GM18868 (cell line): ENCODE results near the gene FTO.
"Not testable (repeated sequence)": the region's sequence is repeated elsewhere in the genome, so short reads cannot be mapped to it uniquely, and the experiment has no call there.

ENCODE experiments used
- ATAC-seq: cut with Tn5 transposase; IDR thresholded peaks from one replicate; pipeline ENCODE4 v1.9.1; 2021; ENCODE audit warnings: mild to moderate bottlenecking, moderate library complexity; ENCODE audit not compliant: unreplicated experiment

FTO gene

DNA sequence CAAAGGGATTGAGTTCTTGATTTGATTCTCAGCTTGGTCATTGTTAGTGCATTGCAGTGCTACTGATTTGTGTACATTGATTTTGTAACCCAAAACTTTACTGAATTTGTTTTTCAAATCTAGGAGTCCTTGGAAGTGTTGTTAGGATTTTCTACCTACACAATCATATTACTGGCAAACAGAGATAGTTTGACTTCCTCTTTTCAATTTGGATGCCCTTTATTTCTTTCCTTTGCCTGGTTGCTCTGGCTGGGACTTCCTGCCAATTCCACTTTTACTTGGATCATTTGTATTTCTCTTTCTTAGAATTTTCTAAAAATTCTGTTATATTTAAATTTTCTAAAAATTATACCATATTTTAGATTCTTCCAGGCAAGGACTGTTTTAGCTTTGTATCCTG lies 151.1 kb downstream of the FTO start:
- ATAC-seq: no peak

DNA sequence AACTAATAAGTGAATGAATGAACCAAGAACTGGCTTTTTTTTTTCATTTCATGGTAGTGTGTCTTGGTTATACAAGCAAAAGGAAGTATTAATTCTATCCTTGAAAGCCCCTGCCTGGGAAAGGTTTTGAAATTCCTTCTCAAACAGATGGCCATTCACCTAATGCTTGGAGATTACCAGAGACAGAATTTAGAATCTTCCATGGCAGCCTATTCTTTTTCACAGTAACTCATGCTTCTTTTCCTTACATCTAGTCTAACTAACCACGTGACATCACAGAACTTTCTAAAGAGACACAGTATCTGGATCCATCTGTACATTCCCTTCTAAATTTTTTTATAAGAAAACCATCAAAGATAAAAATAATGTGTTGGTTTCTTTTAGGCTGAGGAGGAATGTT lies 151.6 kb downstream of the FTO start:
- ATAC-seq: no peak

DNA sequence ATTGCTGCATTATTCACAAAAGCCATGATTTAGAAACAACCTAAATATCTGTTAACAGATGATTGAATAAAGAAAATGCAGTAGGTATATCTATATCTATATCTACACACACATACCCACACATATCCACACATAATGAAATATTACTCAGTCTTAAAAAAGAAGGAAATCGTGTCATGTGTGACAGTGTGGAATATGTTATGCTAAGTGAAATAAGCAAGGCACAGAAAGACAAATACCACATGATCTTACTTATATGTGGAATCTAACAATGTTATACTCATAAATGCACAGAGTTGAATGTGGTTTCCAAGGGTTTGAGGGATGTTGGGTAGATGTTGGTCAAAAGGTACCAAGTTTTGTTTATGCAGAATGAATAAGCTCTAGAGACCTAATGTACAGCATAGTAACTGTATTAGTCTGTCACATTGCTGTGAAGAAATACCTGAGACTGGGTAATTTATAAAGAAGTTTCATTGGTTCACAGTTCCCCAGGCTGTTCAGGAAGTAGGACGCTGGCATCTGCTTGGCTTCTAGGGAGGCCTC lies 156.1 kb downstream of the FTO start:
- ATAC-seq: no peak

GRCh38 chr16:53863861-53864260 lies 159.9 kb downstream of the FTO start:
- no peak for ATAC-seq

DNA sequence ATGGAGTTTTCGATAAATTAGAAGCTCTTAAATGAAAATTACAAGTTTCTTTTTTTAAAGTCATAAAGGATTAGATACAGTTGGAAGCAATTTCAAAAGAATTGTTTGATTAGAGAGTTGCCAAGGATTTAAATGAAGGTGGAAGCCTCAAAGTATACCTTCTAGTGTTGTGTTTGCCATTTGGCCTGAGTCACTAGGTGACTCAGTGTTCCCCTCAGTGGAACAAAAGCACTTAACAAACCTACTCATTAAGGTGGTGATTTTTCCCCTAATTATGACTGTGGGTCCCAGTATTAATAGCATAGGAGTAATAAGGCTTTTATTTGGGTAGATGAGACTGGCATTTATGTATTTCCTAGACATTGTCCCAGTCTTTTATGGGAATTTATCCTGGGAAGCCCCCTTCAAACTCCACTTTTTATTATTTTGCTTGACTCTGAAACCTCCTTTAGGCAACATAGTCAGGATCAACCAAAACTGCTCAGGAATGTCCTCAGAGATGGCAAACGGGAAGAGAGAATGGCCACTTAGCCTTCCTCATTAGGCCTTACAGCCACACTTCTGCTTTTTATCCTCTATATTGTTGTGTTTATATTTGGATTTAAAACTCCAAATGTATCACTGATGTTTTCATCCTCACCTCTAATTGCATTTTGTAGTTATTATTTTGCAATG lies 161.0 kb downstream of the FTO start:
- ATAC-seq: no peak

DNA sequence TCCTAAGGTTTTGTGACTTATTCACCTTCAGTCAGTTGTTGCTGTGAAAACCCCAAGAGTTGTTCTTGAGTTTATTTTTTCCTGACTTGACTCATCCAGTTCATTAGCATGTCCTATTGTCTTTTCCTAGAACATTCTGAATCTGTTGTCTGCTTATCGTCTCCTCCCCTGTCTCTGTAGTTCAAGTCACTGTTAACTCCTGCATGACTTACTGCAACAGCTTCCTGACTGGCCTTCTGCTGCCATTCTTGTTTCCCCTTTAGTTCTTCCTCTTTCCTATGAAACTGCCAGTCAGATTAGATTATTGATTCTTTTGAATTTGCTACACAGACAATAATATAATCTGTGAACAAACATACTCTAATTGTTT lies 161.5 kb downstream of the FTO start:
- peak; percentile 81 for ATAC-seq

GRCh38 chr16:53866520-53866919 lies 162.6 kb downstream of the FTO start:
- no peak for ATAC-seq

DNA sequence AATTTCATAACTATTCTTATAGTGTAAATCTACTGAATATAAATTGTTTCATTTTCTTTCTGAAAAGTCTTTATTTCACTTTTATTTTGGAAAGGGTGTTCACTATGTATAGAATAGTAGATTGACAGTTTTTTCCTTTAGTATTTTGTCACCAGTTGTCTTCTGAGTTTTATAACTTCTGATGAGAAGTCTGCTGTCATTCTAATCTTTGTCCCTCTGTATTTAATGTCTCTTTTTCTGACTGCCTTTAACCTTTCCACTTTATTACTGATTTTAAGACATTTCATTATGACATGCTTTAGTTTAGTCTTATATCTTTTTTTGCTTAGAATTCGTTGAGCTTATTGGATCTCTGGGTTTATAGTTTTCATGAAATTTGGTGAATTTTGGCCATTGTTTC lies 166.9 kb downstream of the FTO start:
- ATAC-seq: no peak

- no peak for ATAC-seq
Measured at GRCh38 chr16:53872248-53873221, 168.6 kb downstream of the FTO start.

- ATAC-seq: no peak
Measured at GRCh38 chr16:53876811-53877210, 172.9 kb downstream of the FTO start.

DNA sequence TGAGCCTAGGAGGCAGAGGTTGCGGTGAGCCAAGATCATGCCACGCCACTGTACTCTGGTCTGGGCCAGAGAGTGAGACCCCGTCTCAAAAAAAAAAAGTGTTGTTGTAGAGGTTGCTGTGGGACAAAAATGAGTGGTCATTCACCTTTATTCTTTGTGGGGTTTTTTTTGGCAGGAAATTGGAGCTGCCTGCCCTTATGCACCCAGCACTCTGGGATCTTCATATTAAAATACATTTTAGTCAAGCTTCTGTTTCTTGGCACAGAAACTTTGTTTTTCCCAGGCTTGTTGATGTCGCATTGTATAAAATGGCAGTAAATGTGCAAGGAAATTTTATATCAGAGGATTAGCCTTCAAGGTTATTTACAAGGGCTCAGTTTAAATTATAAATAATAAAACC lies 174.3 kb downstream of the FTO start:
- no peak for ATAC-seq

GRCh38 chr16:53881371-53881770 lies 177.4 kb downstream of the FTO start:
- no peak for ATAC-seq

GRCh38 chr16:53882310-53882709 lies 178.4 kb downstream of the FTO start:
- ATAC-seq: no peak

DNA sequence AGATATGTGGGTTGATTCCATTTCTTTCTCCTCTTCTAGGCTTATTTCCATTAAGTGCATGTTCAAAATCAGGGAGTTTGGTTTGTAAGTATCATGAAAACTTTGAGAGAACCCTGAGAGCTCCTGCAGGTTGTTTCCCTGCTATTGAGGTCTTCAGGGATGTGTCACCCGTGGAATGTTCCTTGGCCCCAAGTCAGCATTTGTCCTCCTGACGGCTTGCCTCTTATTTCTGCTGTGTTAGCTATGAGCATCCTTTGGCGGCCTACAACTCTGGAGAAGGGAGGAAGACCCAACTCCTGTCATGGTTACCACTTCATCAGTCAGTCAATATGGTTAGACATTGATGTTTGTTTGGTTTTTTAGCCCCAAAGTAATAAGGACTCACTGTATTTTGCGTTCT lies 180.8 kb downstream of the FTO start:
- ATAC-seq: no peak

GRCh38 chr16:53886482-53887378 lies 182.8 kb downstream of the FTO start:
- no peak for ATAC-seq

DNA sequence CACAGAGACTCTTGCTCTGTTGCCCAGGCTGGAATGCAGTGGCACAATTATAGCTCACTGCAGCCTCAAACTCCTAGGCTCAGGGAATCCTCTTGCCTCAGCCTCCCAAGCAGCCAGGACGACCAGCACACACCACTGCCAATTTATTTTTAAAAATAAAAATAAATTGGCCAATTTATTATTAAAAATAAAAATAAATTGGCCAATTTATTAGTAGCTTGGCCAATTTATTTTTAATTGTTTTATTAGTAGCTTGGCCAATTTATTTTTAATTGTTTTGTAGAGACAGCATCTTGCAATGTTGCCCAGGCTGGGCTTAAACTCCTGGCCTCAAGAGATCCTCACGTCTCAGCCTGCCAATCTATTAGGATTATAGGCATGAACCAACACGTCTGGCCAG lies 184.3 kb downstream of the FTO start:
- ATAC-seq: no peak

DNA sequence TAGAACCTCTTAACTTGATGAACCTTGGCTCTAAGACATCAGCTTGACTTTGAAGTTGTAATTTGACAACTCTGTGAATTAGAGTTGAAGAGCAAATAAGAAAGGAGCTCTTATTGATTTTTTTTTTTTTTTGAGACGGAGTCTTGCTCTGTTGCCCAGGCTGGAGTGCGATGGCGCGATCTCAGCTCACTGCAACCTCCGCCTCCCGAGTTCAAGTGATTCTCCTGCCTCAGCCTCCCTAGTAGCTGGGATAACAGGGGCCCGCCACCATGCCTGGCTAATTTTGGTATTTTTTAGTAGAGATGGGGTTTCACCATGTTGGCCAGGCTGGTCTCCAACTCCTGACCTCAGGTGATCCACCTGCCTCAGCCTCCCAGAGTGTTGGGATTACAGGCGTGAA lies 186.9 kb downstream of the FTO start:
- not testable (repeated sequence) for ATAC-seq

DNA sequence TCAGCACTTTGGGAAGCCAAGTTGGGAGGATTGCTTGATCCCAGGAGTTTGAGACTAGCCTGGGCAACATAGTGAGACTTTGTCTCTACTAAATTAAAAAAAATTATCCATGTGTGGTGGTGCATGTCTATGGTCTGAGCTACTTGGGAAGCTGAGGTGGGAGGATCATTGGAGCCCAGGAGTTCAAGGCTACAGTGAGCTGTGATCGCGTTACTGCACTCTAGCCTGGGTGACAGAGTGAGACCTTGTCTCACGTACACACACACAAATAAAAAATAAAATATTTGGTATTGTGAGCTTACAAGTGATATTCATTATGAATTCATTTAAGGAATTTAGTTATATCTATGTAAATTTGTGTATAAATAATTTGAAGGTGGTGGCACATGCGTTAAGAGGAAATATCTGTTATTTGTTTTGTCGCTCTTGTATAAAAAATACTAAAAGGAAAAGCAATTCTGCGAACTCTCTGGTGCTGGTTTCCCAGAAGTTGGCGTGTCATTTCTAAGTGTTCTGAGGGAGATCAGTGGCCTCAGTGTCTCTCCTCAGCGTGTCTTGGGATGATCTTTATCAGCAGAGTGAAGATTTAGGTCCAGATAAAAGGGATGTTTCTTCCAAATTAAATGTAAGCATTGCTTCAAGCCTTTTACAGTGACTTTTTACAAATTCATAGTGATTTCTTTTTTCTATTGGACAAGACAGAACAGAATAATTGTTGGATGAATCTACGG lies 187.6 kb downstream of the FTO start:
- ATAC-seq: no peak

GRCh38 chr16:53892155-53892554 lies 188.2 kb downstream of the FTO start:
- peak; percentile 64 for ATAC-seq

DNA sequence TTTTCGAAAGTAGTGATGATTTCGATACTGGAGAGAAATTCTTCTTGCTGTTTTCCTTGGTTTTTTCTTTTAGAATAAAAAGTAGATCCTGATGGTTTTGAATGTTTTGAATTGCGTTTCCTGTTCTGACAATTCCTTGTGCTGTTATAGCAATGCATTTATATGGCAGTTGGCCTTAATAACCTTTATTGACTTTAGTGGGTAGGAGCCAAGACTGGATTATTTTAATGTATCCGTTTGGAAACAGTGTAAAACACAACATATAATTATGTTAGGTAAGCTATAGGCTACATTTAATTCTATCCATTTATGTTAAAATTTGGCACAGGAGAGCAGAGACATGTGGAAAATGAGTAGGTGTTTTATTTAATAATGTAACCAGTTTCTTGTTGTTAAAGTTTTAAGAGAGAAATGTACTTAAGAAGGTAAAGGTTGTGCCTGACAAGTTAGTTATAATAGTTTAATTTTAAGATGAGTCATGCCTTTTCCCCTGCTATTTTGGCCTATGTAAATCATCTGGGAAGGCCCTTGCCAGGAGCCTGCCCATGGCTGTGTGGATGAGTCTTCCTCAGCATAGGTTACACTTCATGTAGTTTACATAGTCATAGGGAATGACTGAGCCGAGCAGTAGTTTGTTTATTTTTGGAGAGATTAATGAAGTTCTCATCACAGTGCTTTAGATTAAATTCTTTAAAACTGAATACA lies 189.9 kb downstream of the FTO start:
- ATAC-seq: no peak
